H1 (cell line): ENCODE measurements around the gene STOML1. TPM values are rescaled to one million over a fixed set of nuclear protein-coding genes. Genes with fewer than 3 reads are reported as not detected.

Experiments
- BRCA1 ChIP-seq: IDR thresholded peaks from 2 replicates; pipeline ENCODE4 v1.6.1; 2012; ENCODE audit warnings: low read depth, low read length, improper control_type of control experiment
- GTF2F1 ChIP-seq: IDR thresholded peaks from 2 replicates; pipeline ENCODE4 v1.6.1; 2012; ENCODE audit warnings: low read depth, low read length, improper control_type of control experiment, borderline replicate concordance
- SIX5 ChIP-seq: IDR thresholded peaks from 2 replicates; pipeline ENCODE4 v1.6.1; 2011; ENCODE audit warnings: mild to moderate bottlenecking, low read depth, low read length
- TAF7 ChIP-seq: optimal IDR thresholded peaks from 2 replicates; pipeline ENCODE3; 2011; ENCODE audit warnings: low read depth, mild to moderate bottlenecking, inconsistent platforms, low read length, moderate library complexity, borderline replicate concordance
- TCF12 ChIP-seq: IDR thresholded peaks from 2 replicates; pipeline ENCODE4 v1.6.1; 2011; ENCODE audit warnings: low read depth, mild to moderate bottlenecking, low read length
- polyA plus RNA-seq, 7 experiments: library from polyadenylated mRNA; depleted of rRNA in 3 of 7; stranded (reverse) in 5 of 7; unstranded in 2 of 7; fragments of >200 nt in 5 of 7; fragments of 200-250 nt in 2 of 7; gene quantifications; 1 replicate in 5 of 7; 2 replicates in 1 of 7; 4 replicates in 1 of 7; pipeline versions ENCODE4 v1.2.1 to v1.2.3, GENCODE V29; 2011 to 2013; ENCODE audit warnings: missing spikeins in 2 of 7, mixed read lengths in 2 of 7
- total RNA-seq: library from RNA; stranded (reverse); fragmentation: NEBNext Ultra II Directional; extraction: Animal tissue kit (Norgen Biotek cat#: 25700); gene quantifications from 2 replicates; pipeline ENCODE4 v1.2.1, GENCODE V29; 2021
- TF ChIP-seq, protein P1 (sequence below): fragments of 300-600 bp; sonication (generic); IDR thresholded peaks from 2 replicates; pipeline ENCODE4 v1.7.1; 2012; ENCODE audit warnings: low read length, moderate library complexity, mild to moderate bottlenecking, inconsistent platforms; ENCODE audit not compliant: insufficient replicate concordance
- TF ChIP-seq, protein P2 (sequence below): IDR thresholded peaks from 2 replicates; pipeline ENCODE4 v1.6.1; 2011; ENCODE audit warnings: low read length, improper control_type of control experiment
- TF ChIP-seq, protein P3 (sequence below): IDR thresholded peaks from 2 replicates; pipeline ENCODE4 v1.6.1; 2012; ENCODE audit warnings: low read length, inconsistent platforms

STOML1 gene
- total and polyA plus RNA-seq, 2 of the 8 experiments (the other 6 are each of a cell fraction or from before 2014, with no cell fraction given): 2.6 to 3.2 TPM

DNA sequence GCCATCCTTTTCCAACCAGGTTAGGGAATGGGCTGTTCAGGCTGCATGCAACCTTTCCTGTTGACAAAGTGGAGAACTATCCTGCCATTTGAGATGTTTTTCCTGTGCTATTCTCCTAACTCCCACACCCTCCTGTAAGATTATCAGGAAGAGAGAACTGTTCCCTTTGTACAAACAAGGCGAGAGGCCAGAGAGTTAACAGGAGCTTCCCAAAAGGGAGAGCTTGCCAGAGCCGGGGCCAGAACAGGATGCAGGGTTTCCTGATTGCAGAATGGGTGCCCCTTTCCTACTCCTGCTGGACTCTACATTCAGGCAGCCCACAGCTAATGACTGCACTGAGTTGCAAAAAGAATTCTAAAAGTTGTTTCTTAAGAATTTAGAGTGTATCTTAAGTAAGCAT lies 19.5 kb upstream of the STOML1 start (continued):
- TF ChIP-seq, protein P1, sequence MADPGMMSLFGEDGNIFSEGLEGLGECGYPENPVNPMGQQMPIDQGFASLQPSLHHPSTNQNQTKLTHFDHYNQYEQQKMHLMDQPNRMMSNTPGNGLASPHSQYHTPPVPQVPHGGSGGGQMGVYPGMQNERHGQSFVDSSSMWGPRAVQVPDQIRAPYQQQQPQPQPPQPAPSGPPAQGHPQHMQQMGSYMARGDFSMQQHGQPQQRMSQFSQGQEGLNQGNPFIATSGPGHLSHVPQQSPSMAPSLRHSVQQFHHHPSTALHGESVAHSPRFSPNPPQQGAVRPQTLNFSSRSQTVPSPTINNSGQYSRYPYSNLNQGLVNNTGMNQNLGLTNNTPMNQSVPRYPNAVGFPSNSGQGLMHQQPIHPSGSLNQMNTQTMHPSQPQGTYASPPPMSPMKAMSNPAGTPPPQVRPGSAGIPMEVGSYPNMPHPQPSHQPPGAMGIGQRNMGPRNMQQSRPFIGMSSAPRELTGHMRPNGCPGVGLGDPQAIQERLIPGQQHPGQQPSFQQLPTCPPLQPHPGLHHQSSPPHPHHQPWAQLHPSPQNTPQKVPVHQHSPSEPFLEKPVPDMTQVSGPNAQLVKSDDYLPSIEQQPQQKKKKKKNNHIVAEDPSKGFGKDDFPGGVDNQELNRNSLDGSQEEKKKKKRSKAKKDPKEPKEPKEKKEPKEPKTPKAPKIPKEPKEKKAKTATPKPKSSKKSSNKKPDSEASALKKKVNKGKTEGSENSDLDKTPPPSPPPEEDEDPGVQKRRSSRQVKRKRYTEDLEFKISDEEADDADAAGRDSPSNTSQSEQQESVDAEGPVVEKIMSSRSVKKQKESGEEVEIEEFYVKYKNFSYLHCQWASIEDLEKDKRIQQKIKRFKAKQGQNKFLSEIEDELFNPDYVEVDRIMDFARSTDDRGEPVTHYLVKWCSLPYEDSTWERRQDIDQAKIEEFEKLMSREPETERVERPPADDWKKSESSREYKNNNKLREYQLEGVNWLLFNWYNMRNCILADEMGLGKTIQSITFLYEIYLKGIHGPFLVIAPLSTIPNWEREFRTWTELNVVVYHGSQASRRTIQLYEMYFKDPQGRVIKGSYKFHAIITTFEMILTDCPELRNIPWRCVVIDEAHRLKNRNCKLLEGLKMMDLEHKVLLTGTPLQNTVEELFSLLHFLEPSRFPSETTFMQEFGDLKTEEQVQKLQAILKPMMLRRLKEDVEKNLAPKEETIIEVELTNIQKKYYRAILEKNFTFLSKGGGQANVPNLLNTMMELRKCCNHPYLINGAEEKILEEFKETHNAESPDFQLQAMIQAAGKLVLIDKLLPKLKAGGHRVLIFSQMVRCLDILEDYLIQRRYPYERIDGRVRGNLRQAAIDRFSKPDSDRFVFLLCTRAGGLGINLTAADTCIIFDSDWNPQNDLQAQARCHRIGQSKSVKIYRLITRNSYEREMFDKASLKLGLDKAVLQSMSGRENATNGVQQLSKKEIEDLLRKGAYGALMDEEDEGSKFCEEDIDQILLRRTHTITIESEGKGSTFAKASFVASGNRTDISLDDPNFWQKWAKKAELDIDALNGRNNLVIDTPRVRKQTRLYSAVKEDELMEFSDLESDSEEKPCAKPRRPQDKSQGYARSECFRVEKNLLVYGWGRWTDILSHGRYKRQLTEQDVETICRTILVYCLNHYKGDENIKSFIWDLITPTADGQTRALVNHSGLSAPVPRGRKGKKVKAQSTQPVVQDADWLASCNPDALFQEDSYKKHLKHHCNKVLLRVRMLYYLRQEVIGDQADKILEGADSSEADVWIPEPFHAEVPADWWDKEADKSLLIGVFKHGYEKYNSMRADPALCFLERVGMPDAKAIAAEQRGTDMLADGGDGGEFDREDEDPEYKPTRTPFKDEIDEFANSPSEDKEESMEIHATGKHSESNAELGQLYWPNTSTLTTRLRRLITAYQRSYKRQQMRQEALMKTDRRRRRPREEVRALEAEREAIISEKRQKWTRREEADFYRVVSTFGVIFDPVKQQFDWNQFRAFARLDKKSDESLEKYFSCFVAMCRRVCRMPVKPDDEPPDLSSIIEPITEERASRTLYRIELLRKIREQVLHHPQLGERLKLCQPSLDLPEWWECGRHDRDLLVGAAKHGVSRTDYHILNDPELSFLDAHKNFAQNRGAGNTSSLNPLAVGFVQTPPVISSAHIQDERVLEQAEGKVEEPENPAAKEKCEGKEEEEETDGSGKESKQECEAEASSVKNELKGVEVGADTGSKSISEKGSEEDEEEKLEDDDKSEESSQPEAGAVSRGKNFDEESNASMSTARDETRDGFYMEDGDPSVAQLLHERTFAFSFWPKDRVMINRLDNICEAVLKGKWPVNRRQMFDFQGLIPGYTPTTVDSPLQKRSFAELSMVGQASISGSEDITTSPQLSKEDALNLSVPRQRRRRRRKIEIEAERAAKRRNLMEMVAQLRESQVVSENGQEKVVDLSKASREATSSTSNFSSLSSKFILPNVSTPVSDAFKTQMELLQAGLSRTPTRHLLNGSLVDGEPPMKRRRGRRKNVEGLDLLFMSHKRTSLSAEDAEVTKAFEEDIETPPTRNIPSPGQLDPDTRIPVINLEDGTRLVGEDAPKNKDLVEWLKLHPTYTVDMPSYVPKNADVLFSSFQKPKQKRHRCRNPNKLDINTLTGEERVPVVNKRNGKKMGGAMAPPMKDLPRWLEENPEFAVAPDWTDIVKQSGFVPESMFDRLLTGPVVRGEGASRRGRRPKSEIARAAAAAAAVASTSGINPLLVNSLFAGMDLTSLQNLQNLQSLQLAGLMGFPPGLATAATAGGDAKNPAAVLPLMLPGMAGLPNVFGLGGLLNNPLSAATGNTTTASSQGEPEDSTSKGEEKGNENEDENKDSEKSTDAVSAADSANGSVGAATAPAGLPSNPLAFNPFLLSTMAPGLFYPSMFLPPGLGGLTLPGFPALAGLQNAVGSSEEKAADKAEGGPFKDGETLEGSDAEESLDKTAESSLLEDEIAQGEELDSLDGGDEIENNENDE: no peak
- TF ChIP-seq TCF12 (no peak), SIX5 (no peak), BRCA1 (no peak), TAF7 (no peak), GTF2F1 (no peak)
- TF ChIP-seq, protein P2, sequence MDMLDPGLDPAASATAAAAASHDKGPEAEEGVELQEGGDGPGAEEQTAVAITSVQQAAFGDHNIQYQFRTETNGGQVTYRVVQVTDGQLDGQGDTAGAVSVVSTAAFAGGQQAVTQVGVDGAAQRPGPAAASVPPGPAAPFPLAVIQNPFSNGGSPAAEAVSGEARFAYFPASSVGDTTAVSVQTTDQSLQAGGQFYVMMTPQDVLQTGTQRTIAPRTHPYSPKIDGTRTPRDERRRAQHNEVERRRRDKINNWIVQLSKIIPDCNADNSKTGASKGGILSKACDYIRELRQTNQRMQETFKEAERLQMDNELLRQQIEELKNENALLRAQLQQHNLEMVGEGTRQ: no peak
- TF ChIP-seq, protein P3, sequence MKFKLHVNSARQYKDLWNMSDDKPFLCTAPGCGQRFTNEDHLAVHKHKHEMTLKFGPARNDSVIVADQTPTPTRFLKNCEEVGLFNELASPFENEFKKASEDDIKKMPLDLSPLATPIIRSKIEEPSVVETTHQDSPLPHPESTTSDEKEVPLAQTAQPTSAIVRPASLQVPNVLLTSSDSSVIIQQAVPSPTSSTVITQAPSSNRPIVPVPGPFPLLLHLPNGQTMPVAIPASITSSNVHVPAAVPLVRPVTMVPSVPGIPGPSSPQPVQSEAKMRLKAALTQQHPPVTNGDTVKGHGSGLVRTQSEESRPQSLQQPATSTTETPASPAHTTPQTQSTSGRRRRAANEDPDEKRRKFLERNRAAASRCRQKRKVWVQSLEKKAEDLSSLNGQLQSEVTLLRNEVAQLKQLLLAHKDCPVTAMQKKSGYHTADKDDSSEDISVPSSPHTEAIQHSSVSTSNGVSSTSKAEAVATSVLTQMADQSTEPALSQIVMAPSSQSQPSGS: no peak
